ENCODE results near the gene FASTK.
A peak's percentile ranks its signal among the peaks of the same experiment; 100 is the strongest.

The FASTK gene

DNA sequence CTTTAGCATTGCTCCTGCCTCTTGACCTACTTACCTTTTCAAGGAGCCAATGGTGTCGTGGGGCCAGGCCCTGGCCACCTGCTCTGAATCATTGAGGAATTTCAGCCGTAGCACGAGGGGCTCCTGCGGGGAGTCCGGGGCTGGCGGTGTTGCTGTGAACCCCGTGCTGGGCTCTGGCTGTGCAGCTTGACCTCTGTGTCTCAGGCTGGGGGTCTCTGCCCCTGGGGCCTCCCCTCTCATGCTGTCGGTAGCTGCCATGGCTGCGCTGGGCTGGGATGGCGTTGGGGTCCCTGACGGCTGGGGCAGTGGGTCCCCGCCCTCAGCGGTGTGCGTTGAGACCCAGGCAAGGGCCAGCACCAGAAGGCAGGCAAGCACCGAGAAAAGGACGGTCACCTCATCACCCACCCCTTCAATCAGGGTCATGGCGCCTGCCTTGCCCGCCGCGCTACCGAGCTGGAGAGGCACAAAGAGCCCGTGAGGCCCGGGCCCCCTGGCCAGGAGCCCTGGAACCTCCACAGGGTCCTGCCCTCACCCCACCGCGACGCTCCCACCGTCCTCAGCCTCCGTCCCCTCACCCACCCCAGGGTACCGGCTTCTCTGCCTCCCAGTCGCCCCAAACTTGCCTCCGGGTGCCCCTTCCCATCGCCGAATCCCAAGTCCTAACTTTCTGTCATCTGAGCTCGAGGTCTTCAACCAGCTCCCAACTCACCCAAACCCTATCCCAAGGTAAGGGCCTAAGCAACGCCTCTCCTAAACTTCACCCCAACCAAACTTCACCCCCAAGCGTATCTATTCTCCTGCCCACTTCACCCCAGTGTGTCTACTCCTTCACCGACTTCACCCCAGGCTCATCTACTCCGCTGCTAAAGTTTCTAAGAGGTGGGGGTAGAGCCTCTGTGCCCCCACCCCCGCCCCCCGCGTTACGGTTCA is 1.8 kb upstream of the FASTK start:
- no peak for DNase-seq (ENCODE audit: low read depth)
- TF ChIP-seq, protein P1, sequence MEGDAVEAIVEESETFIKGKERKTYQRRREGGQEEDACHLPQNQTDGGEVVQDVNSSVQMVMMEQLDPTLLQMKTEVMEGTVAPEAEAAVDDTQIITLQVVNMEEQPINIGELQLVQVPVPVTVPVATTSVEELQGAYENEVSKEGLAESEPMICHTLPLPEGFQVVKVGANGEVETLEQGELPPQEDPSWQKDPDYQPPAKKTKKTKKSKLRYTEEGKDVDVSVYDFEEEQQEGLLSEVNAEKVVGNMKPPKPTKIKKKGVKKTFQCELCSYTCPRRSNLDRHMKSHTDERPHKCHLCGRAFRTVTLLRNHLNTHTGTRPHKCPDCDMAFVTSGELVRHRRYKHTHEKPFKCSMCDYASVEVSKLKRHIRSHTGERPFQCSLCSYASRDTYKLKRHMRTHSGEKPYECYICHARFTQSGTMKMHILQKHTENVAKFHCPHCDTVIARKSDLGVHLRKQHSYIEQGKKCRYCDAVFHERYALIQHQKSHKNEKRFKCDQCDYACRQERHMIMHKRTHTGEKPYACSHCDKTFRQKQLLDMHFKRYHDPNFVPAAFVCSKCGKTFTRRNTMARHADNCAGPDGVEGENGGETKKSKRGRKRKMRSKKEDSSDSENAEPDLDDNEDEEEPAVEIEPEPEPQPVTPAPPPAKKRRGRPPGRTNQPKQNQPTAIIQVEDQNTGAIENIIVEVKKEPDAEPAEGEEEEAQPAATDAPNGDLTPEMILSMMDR (conservative IDR thresholded peaks at IDR 0.05; ENCODE audit: control insufficient read depth, insufficient read depth, low read depth, low read length) = no peak
- H3K4me3 ChIP-seq (ENCODE audit: control insufficient read depth, low read depth, low read length) = peak overlapping the region; percentile 73

- H3K4me3 ChIP-seq (ENCODE audit: control insufficient read depth, low read depth, low read length) = peak overlapping the region; percentile 73
- no peak for DNase-seq (ENCODE audit: low read depth)
- TF ChIP-seq, protein P1 (conservative IDR thresholded peaks at IDR 0.05; ENCODE audit: control insufficient read depth, insufficient read depth, low read depth, low read length) = no peak
Measured at GRCh38 chr7:151081170-151082101, 827 bp upstream of the FASTK start.

DNA sequence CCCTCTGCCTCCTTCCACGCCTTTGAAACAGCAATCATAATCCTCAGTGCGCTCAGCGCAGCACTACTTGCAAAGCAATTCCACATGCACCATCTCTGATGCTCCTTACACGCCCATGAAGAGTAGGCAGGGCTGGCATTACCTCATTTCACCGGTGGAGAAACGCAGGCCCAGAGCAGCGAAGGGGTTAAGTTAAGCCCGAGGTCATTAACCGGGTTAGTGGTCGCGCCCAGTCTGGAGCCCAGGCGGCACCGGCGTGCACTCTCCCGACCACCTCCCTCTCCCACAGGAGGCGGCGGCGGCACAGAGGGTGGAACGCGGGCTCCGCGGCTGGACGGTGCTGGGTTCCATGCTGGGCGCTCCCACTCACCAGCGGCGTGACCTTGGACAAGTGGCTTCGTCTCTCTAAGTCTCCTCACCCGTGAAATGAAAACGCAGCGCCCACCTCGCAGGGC is 515 bp downstream of the FASTK start:
- TF ChIP-seq, protein P1 (conservative IDR thresholded peaks at IDR 0.05; ENCODE audit: control insufficient read depth, insufficient read depth, low read depth, low read length) = no peak
- peak; percentile 43 for DNase-seq (ENCODE audit: low read depth)
- peak overlapping the region; percentile 79 for H3K4me3 ChIP-seq (ENCODE audit: control insufficient read depth, low read depth, low read length)

DNA sequence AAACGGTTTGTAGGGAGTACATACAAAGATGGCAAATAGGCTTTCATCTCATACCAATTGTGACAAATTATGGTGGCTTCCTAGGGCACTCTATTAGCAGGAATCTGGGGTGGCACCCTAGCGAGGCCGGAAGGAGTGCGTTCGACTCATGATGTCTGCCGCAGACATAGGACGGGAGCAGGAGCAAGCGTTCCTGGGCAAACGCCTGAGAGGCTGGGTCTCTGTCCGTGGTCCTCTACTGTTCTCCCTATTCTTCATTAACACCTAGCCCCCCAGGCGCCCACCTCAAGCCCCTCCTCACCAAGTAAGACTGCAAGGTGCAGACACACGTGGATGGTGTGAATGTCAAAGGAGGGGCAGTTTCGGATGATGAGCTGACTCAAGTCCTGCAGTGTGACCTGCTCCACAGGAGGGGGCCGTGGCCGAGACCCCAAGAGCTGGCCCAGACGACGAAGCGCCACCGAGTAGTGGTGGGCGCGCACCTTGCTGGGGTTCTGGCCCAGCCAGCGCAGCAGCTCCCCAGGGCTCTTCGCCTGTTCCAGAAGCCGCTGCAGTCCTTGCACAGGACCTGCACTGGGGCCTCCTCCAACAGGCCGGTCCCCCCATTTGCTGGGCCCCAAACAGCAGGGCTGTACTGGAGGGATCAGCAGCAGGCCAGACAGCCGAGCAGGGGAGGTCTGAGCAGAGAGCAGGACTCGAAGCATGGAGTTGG is 1.3 kb downstream of the FASTK start:
- no peak for DNase-seq (ENCODE audit: low read depth)
- TF ChIP-seq, protein P1 (conservative IDR thresholded peaks at IDR 0.05; ENCODE audit: control insufficient read depth, insufficient read depth, low read depth, low read length) = no peak
- H3K4me3 ChIP-seq (ENCODE audit: control insufficient read depth, low read depth, low read length) = peak overlapping the region; percentile 79

DNA sequence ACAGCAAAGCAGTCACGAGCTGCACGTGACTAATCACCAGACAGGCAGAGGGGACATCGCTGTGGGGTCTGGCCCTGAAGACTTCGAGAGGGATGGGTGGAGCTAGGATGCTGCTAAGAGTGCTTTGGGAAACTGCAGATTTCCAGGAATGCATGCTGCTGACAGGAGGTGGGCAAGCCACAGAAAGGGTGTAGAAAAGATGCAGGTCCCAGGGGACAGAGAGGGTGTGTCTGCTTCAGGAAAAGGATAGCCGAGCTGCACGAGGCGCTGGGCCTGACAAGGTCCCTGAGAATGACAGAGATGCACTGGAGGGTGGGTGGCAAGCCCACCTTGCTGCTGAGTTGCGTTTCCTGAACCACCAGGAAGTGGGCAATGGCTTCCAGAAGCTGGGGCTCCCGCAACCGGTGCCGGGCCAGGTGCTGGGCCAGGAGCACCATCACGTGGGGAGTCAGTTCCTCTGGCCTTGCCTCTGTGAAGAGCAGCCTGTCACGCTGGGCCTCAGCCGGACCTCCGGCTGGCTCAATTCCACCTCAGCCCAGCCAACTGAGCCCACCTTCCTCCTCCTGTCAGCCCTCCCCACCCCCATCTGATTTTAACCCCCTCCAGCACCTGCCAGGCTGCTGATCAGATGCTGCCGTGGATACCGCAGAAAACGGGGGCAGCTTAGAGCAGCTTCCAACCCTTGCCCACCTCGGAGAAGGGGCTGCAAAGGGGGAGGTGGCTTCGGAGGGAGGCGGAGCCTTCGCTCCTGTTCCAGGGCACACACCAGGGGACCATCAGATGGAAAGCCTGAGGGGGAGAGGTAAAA is 2.2 kb downstream of the FASTK start:
- DNase-seq (ENCODE audit: low read depth) = peak; percentile 61
- H3K4me3 ChIP-seq (ENCODE audit: control insufficient read depth, low read depth, low read length) = no peak overlapping the region
- TF ChIP-seq, protein P1 (conservative IDR thresholded peaks at IDR 0.05; ENCODE audit: control insufficient read depth, insufficient read depth, low read depth, low read length) = no peak

Data from fibroblast of mammary gland (primary cell).